GM21367 (cell line): ENCODE data around the gene TBC1D2.
"Not testable (repeated sequence)": the region's sequence is repeated elsewhere in the genome, so short reads cannot be mapped to it uniquely, and the experiment has no call there.

Experiments
- ATAC-seq: cut with Tn5 transposase; IDR thresholded peaks from one replicate; pipeline ENCODE4 v1.9.1; 2021; ENCODE audit not compliant: unreplicated experiment

TBC1D2 gene

DNA sequence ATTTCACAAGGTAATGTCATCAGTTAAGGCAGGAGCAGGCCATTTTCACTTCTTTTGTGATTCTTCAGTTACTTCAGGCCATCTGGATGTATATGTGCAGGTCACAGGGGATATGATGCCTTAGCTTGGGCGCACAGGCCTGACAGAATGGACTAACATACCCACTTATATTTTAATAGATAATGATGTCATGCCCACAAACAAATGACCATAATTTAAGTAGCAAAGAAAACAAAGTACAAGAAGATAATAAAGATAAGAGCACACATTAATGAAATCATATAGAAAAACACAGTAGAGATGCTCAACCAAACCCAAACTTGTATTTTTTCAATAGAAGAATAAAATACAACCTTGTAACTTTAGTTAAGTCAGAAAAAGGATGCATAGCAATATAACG is 19.7 kb upstream of the TBC1D2 start:
- no peak for ATAC-seq

DNA sequence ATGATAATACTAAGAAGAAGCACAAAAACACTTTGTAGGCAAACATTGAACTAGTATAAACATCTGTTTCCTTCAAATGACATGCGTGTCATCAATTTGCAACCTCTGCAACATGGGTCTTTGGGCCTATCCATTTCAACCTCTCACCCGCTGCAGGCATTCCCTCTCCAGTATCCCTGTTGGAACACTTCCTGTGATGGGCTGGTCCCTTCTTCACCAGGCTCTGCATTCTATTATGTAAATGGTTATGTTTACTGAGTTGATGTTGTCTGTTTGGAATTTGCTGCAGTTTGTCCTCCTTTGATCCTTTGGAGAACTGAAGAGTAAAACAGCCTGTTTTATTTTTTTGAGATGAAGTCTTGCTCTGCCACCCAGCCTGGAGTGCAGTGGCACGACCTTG is 16.6 kb upstream of the TBC1D2 start:
- no peak for ATAC-seq

DNA sequence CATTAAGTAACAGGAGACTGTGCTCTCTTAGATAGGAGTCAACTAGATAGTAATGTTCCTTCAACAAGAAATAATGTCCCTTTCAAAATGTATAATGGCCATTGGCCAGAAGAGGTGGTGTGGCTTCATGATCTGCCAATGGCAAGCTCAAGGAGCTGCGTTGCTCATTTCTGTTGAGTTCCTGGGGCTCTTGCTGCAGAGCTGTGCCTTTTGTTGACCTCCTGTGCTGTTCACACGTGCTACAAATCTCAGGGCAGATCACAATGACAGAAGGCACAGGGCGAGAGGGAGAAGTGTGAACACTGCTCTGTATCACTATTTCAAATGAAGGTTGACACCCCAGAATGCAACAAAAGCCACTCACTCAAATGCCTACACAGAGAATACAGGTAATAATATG is 16.0 kb upstream of the TBC1D2 start:
- no peak for ATAC-seq

DNA sequence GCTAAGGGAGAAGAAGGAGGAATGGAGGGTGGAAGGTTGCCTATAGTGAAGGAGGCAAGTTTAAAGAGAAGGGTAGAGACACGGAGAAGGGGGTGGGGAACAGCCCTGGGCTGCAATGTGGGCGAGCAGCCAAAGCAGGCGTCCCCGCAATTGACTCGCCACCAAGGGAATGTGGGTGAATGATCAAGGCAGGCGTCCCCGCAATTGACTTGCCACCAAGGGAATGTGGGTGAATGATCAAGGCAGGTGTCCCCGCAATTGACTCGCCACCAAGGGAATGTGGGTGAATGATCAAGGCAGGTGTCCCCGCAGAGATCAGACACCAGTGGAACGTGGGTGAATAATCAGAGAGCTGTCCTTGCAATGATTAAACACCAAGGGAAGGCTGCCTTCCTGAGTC is 14.8 kb upstream of the TBC1D2 start:
- not testable (repeated sequence) for ATAC-seq

DNA sequence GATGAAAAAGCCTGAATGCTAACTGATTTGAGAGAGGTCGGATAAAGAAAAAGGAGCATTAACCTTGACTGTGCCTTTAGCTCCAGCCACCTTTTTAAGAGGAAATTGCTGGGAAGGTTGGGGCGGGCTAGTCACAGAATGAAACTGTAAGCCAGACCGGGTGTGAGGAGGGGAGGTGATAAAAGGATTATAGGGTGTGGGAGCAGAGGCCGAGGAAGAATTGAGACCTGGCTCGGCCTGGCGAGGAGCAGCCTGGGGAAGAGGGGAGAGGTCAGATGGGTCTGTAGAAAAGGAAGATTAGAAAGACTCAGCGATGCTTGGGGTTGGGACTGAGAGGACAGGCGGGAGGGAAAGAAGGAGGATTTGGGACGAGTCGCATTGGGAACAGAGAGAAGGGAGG is 14.2 kb upstream of the TBC1D2 start:
- not testable (repeated sequence) for ATAC-seq

DNA sequence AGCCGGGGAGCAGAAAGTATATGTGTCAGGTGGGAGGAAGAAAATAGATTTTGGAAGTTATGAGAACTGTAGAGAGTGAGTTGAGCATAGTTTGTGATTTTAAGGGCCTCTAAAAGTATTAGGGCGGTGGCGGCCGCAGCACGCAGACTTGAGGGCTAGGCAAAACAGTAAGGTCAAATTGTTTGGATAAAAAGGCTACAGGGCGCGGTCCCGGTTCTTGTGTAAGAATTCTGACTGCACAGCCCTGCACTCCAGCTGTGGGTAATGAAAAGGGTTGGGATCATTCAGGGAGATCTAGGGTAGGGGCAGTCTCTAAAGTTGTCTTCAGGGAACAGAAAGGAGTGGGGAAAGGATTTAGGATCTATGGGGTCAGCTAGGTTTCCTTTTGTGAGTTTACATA is 12.1 kb upstream of the TBC1D2 start:
- ATAC-seq = not testable (repeated sequence)

DNA sequence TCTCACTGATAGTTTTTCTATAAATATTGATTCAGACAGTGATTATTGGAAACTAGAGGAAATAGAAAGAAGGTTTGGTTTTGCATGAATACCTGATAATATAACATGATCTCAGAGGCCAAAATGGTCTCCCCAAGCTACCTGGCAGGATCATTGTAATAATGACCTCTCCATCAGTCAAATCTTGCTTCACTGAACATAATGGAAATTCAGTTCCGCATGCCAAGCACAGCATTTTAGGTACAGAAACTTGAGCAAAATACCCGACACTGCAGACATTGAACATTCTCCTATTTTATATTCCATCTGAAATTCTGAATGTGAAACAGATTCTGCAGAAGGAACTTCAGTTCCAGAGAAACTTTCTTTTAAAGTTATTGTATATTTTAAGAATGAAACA is 9.1 kb upstream of the TBC1D2 start:
- no peak for ATAC-seq

DNA sequence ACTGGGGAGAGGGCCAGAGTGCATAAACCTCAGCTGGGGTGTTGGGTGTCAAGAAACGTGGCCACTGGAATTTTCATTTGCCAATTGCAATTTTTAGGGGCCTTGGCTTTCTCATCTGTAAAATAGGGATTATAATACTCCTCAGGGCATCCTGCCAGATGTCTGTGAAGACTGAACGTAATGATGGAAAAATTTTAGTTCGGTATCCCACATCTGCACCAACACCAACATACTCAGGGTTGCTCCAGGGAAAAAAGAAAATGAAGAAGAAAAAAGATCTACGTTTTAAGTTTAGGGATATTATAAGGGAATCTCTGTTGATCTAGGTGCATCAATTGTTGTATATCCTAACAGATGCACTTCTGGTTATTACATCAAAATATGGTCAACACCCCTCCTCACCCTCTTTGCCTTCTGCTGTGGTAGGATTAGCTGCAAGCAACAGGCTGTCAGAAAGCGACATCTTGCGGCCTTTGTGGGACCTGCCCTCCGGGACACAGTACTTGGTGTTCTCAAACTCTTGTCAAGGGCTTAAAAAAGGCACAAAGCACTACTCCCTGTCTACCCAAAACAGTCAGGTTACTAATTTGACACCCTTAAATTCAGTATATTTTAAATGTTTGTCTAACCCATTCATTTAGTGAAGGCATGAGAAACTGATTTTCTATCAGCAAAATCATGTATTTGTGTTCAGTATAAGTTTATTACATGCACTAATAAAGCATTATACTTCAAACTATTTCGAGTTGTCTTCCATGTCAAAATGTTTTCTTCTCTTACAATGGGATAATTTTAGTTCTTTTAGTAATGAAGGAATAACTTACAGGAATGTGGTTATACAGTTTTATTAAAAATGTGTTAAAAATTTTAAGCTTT is 8.3 kb upstream of the TBC1D2 start:
- no peak for ATAC-seq

DNA sequence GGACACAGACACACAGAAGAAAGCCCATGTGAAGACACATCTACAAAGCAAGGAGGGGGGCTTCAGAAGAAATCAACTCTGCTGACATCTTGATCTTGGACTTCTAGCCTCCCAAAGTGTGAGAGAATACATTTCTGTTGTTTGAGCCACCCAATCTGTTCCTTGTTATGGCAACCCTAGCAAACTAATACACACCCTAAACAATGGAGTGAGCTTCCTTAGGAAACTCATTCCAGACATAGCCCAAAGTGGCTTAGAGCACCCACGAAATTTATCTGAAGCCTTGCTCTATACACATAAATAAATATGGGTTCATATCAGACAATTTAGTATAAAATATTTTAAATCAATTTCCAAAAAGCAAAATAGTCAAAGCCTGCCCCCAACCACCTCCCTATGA is 7.6 kb upstream of the TBC1D2 start:
- ATAC-seq = no peak

DNA sequence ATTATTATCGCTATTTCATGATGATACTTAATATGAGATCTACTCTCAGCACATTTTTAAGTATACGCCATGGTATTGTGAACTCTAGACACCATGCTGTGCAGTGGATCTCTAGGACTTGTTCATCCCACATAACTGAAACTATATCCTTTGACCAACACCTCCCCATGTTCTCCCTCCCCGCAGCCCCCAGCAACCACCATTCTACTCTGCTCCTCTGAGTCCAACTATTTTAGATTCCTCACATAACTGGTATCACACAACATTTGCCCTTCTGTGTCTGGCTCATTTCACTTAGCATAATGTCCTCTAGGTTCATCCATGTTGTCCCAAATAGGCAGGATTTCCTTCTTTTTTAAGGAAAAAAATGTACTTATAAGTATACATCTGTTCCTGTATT is 6.6 kb upstream of the TBC1D2 start:
- no peak for ATAC-seq

DNA sequence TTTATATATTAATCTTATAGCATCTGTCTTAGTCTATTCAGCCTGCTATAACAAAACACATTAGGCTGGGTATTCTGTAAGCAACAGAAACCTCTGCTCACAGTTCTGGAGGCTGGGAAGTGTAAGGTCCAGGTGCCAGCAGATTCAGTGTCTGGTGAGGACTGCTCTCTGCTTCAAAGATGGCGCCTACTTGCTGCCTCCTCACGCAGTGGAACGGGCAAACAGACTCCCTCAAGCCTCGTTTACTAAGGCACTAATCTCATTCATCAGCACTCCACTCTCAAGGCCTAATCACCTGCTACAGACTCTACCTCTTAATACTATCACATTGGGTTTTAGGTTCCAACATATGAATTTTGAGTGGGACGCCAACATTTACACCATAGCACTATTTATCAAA is 5.2 kb upstream of the TBC1D2 start:
- no peak for ATAC-seq

DNA sequence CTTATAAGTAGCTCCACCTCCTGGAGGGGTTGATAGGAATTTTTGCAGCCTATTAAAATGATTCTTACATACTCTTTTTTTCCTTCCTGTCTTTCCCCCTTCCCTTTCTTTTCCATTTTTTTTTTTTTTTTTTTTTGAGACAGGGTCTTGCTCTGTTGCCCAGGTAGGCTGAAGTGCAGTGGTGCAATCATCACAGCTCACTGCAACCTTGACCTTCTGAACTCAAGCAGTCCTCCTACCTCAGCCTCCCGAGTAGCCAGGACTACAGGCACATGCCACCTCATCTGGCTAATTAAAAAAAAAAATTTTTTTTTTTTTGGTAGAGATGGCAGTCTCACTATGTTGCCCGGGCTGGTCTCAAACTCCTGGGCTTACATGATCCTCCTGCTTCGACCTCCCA is 4.3 kb upstream of the TBC1D2 start:
- ATAC-seq = no peak

DNA sequence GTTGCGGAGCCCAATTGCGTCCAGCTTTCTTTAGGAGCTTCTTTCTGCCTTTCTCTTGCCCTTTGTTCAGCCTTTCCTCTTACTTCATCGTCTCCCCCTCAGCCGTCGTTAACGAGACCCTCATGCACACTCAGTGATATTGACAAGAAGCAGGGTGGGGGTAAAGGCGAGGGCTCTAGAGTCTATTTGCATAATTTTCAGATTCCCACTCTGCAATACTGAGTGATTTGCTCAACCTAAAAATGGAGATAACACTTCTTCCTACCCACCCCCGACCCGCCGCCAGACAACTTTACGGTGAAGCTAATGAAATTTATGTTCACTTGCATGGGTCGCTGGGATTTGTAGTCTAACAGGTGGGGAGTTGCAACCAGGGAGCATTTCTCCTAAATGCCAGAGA is 1.3 kb upstream of the TBC1D2 start:
- no peak for ATAC-seq

DNA sequence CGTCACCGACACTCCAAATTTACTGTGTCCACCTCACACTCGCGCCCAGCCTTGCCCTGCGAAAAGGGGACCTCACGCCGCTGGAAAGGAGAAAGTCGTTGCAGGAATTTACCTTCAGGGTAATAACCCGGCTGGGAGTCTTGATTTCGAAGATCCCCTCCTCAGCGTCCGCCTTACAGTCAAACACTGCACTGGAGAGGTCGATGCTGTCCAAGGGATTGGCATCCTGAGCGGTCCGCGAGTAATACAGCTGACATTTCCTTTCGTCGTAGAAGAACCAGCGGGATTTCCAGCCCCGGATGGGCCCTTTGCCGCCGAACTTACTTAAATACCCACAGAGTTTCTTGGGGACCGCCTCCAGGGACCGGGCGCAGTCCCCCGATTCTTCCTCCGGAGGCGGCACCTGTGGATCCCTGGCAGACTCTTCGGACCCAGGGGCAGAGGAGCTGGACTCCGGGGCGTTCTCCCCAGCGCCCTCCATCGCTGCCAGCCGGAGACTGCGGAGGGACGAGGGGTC is 330 bp downstream of the TBC1D2 start:
- ATAC-seq = no peak

DNA sequence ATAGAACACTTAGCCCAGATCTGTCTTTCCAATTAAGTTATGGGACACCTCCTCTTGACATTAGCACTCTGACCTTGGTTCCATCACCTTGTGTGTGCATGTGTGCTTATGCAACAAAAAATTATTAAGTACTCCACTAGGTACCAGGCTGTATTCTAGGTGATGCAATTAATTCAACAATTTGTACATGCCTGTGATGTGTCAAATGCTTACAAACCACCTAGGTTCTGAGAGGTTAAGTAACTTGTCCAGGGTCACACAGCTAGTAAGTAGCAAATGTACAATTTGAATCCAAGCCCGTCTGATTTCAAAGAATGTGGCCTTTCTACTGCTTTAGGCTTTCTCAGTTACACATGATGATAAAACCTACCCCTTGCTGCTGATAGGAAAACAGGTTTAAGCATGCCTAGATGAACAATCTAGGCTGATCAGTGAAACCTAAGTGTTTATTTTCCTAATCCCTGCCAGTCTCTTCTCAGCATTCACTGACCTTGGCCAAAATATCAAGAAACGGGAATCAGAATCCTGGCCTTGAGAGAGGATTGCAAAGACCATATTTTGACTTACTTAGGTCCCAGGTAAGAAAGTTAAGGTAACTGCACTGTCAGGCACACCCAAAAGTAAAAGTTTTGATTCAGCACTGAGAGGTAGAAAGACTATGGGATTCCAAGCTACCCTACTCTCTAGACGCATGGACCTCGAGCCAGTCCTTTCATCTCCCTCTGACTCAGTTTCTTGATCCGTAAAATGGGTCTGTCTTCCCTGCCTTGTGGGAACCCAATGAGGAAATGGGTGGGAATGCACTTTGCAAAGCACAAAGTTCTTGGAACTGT is 1.0 kb downstream of the TBC1D2 start:
- ATAC-seq = no peak

DNA sequence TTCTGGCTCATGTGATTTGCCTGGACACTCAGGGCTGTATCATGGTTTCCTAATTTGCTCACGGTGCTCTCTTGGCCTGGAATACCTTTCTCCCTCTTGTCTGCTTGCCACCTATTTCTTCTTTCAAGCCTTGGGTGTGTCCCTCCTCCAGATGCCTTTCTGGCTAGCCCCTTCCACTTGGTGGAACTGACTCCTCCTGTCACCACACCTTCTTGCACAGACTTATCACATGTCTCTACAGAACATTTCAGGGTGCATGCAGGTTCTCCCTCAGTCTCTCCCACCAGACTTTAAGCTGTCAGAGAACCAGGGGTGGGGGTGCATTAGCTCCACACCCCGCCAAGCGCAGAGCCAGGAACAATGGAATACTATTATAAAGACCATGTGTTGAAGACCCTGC is 1.9 kb downstream of the TBC1D2 start:
- ATAC-seq = no peak

DNA sequence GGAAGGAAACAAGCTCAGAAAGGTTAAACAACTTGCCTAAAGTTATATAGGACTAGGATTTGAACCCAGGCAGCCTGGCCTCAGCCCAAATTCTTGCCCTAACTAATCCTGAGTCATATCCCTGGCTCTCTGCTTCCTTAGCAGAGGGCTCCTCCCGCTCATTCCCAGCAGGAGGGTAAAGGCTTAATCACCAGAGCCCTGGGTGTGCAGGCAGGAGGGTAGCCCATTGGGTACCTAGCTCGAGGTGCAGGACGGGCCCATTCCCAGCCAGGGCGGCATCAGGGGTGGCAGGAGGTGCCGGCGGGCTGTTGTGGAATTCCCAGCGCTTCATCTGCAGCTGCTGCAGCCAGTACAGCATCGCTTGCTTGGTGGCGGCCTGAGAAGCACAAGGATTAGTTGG is 3.9 kb downstream of the TBC1D2 start:
- no peak for ATAC-seq

DNA sequence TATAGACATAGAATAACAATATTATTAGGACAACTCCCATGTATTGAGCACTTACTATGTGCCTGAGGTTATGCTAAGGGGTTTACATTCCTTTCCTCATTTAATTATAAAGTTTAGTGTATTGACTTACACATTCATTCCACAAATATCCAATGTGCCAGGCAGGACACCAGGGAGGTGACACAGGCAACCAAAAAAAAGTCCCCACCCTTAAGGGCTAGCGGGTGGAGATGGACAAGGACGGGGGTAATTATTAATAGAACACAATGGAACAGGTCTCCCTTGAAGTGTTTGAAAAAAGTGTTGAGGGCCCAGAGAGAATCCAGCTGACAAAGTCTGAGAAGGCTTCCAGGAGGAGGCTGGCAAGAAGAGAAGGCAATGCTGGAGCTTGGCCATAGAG is 5.7 kb downstream of the TBC1D2 start:
- ATAC-seq = no peak

DNA sequence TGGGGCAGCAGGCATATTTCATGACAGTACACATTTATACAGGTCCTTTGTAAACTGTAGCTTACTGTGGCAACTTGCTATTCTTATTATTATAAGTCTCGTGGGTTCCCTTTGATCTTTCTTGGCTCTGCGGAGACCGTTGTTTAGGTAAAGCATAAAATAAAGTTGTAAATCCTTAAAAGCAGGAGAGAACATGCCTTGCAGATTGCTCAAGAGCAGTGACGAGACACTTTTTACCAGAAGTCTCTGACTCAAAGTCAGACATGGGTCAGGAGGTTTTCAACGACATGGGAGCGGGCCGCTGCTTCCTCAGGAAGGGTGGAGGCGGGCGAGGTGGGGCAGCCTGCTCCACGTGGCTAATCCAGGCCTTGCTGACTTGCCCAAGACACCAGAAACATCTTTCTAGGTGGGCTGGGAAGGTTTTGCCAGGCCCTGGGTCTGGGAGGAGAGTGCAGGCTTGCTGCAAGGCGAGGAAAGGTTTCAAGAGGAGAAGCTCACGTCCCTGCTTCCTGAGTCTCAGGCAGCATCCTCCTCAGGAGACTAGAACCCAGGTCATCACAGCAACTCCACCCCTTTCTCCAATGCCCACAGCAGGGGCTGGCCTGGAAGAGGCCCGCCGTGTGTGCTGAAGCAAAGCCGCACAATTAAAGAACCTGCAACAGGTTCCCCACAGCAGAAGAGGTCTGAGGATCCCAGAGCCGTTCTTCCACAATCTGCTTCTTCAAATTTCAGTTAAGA is 6.5 kb downstream of the TBC1D2 start:
- ATAC-seq = no peak

DNA sequence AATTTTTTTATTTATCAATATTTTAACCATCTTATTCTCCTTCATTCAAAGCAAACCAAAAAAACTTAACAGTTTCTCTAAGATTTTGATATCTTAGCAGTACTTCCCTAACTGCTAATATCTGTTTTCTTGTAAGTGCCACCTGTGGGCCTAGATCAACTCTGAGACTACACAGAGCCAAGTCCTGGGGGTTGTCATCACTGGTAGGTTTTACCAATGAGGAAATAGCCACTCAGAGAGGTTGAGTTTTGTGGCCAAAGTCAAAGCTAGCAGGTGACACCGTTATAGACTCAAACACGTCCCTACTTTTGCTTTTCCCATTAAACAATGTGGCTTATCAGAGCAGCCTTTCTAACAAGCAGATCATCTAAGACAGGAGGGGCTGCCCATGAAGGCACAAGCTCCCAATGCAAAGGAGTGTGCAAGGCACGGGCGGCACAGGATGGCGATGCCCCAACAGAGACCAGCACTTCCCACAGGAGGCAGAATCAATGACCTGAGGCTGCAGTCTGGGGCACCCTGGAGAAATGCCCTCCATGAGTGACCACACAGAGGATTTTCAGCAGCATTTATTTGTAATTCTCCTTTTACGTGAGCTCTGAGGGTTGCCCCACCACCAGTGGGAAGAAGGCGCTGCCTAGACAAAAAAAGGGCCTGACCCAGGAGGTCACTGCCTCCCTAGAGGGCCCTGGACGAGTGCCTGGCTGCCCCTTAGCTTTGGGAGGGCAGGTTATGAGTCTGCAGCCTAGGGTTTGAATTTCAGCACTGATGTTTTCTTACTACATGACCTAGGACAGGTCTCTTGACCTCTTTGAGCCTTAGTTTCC is 7.4 kb downstream of the TBC1D2 start:
- no peak for ATAC-seq

DNA sequence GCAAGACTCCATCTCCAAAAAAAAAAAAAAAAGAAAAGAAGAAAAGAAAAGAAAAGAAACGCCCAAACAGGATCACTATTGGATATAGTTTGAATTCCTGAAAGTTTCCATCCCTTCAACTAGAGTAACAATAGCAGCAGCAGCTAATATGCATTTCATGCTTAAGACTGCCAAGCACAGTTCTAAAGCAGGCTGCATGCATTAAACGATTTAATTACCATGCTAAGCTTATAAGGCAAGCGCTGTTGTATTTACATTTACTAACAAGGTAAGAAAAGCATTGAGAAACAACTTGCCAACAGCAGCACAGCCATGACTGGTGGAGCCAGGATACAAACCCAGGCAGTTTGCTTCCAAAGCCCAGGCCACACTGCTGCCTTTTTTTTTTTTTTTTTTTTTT is 13.0 kb downstream of the TBC1D2 start:
- no peak for ATAC-seq
